ENCODE results near the gene GABRR2.
A peak's percentile ranks its signal among the peaks of the same experiment; 100 is the strongest.
"Not testable (repeated sequence)": the region's sequence is repeated elsewhere in the genome, so short reads cannot be mapped to it uniquely, and the experiment has no call there.

Gene GABRR2

GRCh38 chr6:89324304-89324703 is 9.2 kb upstream of the GABRR2 start:
- no peak for DNase-seq (ENCODE audit: low read depth)

- no peak for DNase-seq (ENCODE audit: low read depth)
Measured at GRCh38 chr6:89323511-89323971, 8.4 kb upstream of the GABRR2 start.

- DNase-seq (ENCODE audit: low read depth) = no peak
Measured at GRCh38 chr6:89321131-89321970, 6.3 kb upstream of the GABRR2 start.

- DNase-seq (ENCODE audit: low read depth) = no peak
Measured at GRCh38 chr6:89320012-89320559, 5.0 kb upstream of the GABRR2 start.

- DNase-seq (ENCODE audit: low read depth) = no peak
Measured at GRCh38 chr6:89317067-89317466, 2.0 kb upstream of the GABRR2 start.

GRCh38 chr6:89314692-89315091 is 407 bp downstream of the GABRR2 start:
- DNase-seq (ENCODE audit: low read depth) = no peak

GRCh38 chr6:89313006-89313405 is 2.1 kb downstream of the GABRR2 start:
- DNase-seq (ENCODE audit: low read depth) = no peak

GRCh38 chr6:89311853-89312531 is 3.1 kb downstream of the GABRR2 start:
- DNase-seq (ENCODE audit: low read depth) = no peak

GRCh38 chr6:89311530-89311852 is 3.6 kb downstream of the GABRR2 start:
- DNase-seq (ENCODE audit: low read depth) = no peak

GRCh38 chr6:89310929-89311328 is 4.2 kb downstream of the GABRR2 start:
- no peak for DNase-seq (ENCODE audit: low read depth)

GRCh38 chr6:89308525-89309395 is 6.3 kb downstream of the GABRR2 start:
- no peak for DNase-seq (ENCODE audit: low read depth)

GRCh38 chr6:89304517-89304916 is 10.6 kb downstream of the GABRR2 start:
- not testable (repeated sequence) for DNase-seq (ENCODE audit: low read depth)

GRCh38 chr6:89302936-89303335 is 12.2 kb downstream of the GABRR2 start:
- no peak for DNase-seq (ENCODE audit: low read depth)

- no peak for DNase-seq (ENCODE audit: low read depth)
Measured at GRCh38 chr6:89302195-89302770, 12.8 kb downstream of the GABRR2 start.

- DNase-seq (ENCODE audit: low read depth) = no peak
Measured at GRCh38 chr6:89301586-89302194, 13.4 kb downstream of the GABRR2 start.

- DNase-seq (ENCODE audit: low read depth) = no peak
Measured at GRCh38 chr6:89299466-89299850, 15.6 kb downstream of the GABRR2 start.

- DNase-seq (ENCODE audit: low read depth) = no peak
Measured at GRCh38 chr6:89298680-89299465, 16.2 kb downstream of the GABRR2 start.

GRCh38 chr6:89297695-89298351 is 17.3 kb downstream of the GABRR2 start:
- DNase-seq (ENCODE audit: low read depth) = peak; percentile 37

GRCh38 chr6:89295981-89296380 is 19.1 kb downstream of the GABRR2 start:
- no peak for DNase-seq (ENCODE audit: low read depth)

GRCh38 chr6:89295116-89295515 is 20.0 kb downstream of the GABRR2 start:
- DNase-seq (ENCODE audit: low read depth) = not testable (repeated sequence)
